Activated CD8-positive, alpha-beta T cell treated with anti-CD3 and anti-CD28 coated beads for 36 hours (primary cell): ENCODE results near the gene NFATC2. TPM values are rescaled to one million over a fixed set of nuclear protein-coding genes. Genes with fewer than 3 reads are reported as not detected.

Experiments
- ATAC-seq: fragments of 200-7000 bp; cut with Tn5 transposase; one replicate; pipeline ENCODE4 v1.10.0; 2021; ENCODE audit warnings: mild to moderate bottlenecking, moderate library complexity
- CTCF ChIA-PET: fragments of 350-600 bp; sonication (Branson Sonifier 250); formaldehyde crosslinking; loops from one replicate; lab custom pipeline; 2021; ENCODE audit warnings: antibody characterized with exemption; lab: Charles Lee
- POLR2A ChIA-PET: fragments of 350-600 bp; sonication (Branson Sonifier 250); formaldehyde crosslinking; loops from one replicate; lab custom pipeline; 2021; ENCODE audit warnings: antibody characterized with exemption; lab: Charles Lee
- DNase-seq: peaks from one replicate; pipeline ENCODE4 v3.0.0-alpha.2; 2020
- H3K27ac Mint-ChIP-seq: one replicate; pipeline ENCODE4 v1.8.0; 2021; ENCODE audit warnings: mild to moderate bottlenecking, mixed read lengths
- H3K27me3 Mint-ChIP-seq: one replicate; pipeline ENCODE4 v1.8.0; 2021; ENCODE audit warnings: mixed read lengths
- H3K36me3 Mint-ChIP-seq: one replicate; pipeline ENCODE4 v1.8.0; 2021; ENCODE audit warnings: low read depth, mixed read lengths
- H3K4me1 Mint-ChIP-seq: one replicate; pipeline ENCODE4 v1.8.0; 2021; ENCODE audit warnings: low read depth, mixed read lengths
- H3K4me3 Mint-ChIP-seq: one replicate; pipeline ENCODE4 v1.8.0; 2021; ENCODE audit warnings: mild to moderate bottlenecking, moderate library complexity, mixed read lengths
- H3K9me3 Mint-ChIP-seq: one replicate; pipeline ENCODE4 v1.8.0; 2021; ENCODE audit warnings: mixed read lengths
- intact Hi-C: fragments of 100-400 bp; cut with micrococcal nuclease; formaldehyde crosslinking; loops from one replicate; pipeline ENCODE4 v1.10.0; 2022
- total RNA-seq, 2 experiments: library from RNA; stranded (reverse); gene quantifications; one replicate each; pipeline ENCODE4 v1.2.3, GENCODE V29; 2021
- TF ChIP-seq, protein P1 (sequence below): fragments of 200-600 bp; IDR thresholded peaks from one replicate; pipeline ENCODE4 v1.8.0; 2022; ENCODE audit warnings: antibody characterized with exemption, mild to moderate bottlenecking

The NFATC2 gene
- total RNA-seq, 2 experiments from 2014 or later: 38.3 to 40.9 TPM

DNA sequence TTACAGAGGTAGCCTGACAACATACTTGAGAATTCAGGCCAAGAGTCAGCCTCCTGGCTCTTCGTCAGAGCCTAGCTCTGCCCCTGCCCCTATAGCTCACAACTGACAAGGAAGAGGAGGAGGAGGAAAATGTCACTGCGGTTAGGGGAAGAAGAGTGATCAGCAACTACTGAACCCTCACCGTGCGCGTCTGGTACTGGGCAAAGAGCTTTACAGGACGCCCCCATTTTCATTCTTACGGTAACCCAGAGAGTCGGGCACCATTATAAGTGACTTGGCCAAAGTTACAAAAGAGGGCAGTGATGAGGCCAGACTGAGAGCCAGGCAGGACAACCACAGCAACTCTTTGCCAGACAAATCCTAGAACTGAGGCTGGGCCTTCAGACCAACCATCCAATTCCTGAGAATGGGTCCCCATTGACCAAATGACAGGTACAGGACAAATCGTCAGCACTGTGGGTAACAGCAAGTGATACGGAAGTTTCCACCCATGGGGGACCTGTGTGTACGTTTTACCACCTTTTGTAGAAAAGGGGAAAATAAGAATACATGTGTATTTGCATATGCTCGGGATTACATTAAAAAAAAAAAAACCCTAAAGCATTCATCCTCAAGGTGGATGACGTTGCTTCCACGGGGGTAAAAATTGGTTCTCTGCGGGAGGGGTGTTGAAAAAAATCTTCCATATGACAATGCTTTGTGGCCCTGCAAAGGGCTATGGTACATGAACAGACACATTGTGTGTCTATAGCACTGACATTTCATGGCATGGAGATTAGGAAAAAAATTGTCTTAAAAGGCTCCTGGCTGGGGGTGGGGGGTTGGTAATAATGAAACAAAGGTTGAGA is 118.0 kb downstream of the NFATC2 start:
- H3K4me1 Mint-ChIP-seq: peaks cover 70% of the 10 kb centered on the region
- H3K9me3 Mint-ChIP-seq: no peaks in the 10 kb centered on the region
- TF ChIP-seq, protein P1, sequence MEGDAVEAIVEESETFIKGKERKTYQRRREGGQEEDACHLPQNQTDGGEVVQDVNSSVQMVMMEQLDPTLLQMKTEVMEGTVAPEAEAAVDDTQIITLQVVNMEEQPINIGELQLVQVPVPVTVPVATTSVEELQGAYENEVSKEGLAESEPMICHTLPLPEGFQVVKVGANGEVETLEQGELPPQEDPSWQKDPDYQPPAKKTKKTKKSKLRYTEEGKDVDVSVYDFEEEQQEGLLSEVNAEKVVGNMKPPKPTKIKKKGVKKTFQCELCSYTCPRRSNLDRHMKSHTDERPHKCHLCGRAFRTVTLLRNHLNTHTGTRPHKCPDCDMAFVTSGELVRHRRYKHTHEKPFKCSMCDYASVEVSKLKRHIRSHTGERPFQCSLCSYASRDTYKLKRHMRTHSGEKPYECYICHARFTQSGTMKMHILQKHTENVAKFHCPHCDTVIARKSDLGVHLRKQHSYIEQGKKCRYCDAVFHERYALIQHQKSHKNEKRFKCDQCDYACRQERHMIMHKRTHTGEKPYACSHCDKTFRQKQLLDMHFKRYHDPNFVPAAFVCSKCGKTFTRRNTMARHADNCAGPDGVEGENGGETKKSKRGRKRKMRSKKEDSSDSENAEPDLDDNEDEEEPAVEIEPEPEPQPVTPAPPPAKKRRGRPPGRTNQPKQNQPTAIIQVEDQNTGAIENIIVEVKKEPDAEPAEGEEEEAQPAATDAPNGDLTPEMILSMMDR: no peak
- peak; percentile 52 for DNase-seq
- peaks cover 56% of the 10 kb centered on the region for H3K36me3 Mint-ChIP-seq
- ChIA-PET CTCF (interaction anchor here (0.7 to 1.3 kb wide), 3 partner anchors 11 to 38 kb away, joined by 3 to 4 read pairs (median 4); no protein-coding TSS in a partner anchor), POLR2A (interaction anchor here (0.8 to 2.5 kb wide), 4 partner anchors 20 to 47 kb away, joined by 3 to 13 read pairs (median 6); no protein-coding TSS in a partner anchor)
- peak overlapping the region; percentile 75 for H3K27ac Mint-ChIP-seq
- peak; percentile 48 for ATAC-seq
- peak overlapping the region; percentile 4 for H3K4me3 Mint-ChIP-seq
- intact Hi-C loops: no loop called here
- no peaks in the 10 kb centered on the region for H3K27me3 Mint-ChIP-seq

DNA sequence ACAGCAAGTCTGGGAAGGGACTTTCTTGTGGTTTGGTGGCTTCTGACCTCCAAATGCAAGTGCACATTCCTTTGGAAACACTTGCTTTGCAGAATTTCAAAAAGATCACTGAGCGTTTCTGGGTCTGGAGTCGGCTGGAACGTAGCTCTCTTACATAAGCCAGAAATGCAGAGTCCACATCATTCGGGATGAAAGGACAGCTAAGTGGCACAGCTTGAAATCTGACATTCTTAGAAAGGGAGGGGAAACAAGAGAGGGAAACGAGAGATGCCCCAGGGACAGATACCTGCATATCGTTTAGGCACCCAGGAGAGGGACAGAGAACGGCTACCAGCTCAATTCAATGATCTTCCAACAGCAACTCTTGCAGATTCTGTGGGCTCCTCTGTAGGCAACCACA is 118.7 kb downstream of the NFATC2 start:
- intact Hi-C loops: no loop called here
- no peaks in the 10 kb centered on the region for H3K9me3 Mint-ChIP-seq
- POLR2A ChIA-PET: interaction anchor here (0.7 to 2.5 kb wide), 6 partner anchors 19 to 118 kb away, joined by 3 to 13 read pairs (median 4); no protein-coding TSS in a partner anchor
- CTCF ChIA-PET: interaction anchor here (0.7 to 1.3 kb wide), 5 partner anchors 10 to 172 kb away, joined by 3 to 4 read pairs (median 4); no protein-coding TSS in a partner anchor
- TF ChIP-seq, protein P1: no peak
- no peaks in the 10 kb centered on the region for H3K27me3 Mint-ChIP-seq
- H3K4me3 Mint-ChIP-seq: peak overlapping the region; percentile 4
- peaks cover 56% of the 10 kb centered on the region for H3K36me3 Mint-ChIP-seq
- no peak for ATAC-seq
- H3K4me1 Mint-ChIP-seq: peaks cover 72% of the 10 kb centered on the region
- DNase-seq: no peak
- H3K27ac Mint-ChIP-seq: peak overlapping the region; percentile 75

DNA sequence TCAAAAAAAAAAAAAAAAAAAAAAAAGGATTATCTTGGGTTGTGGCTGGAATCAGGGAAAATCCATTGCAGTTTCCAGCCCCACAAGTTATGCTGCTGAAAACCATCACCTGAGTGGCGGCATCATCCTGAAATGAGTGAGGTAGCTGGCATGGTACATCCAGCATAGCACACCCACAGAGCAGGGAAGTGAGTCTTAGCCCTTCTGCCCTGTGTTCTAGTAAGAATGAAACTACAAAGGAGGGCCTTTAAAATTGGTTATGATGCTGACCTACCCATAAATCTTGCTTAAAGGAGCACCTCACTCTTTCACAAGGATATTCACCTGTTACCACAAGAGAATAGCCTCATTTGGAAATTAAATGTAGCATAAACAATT is 119.2 kb downstream of the NFATC2 start:
- H3K36me3 Mint-ChIP-seq: peaks cover 53% of the 10 kb centered on the region
- TF ChIP-seq, protein P1: no peak
- H3K4me1 Mint-ChIP-seq: peaks cover 73% of the 10 kb centered on the region
- intact Hi-C loops: no loop called here
- POLR2A ChIA-PET: interaction anchor here (0.7 to 2.5 kb wide), 7 partner anchors 11 to 118 kb away, joined by 3 to 13 read pairs (median 4); no protein-coding TSS in a partner anchor
- H3K9me3 Mint-ChIP-seq: no peaks in the 10 kb centered on the region
- DNase-seq (peak; percentile 54), ATAC-seq (peak; percentile 63)
- H3K27ac Mint-ChIP-seq: peak overlapping the region; percentile 75
- H3K27me3 Mint-ChIP-seq: no peaks in the 10 kb centered on the region
- no peak overlapping the region for H3K4me3 Mint-ChIP-seq
- CTCF ChIA-PET: interaction anchor here (0.7 to 1.5 kb wide), 5 partner anchors 9 to 172 kb away, joined by 3 to 5 read pairs (median 4); no protein-coding TSS in a partner anchor

DNA sequence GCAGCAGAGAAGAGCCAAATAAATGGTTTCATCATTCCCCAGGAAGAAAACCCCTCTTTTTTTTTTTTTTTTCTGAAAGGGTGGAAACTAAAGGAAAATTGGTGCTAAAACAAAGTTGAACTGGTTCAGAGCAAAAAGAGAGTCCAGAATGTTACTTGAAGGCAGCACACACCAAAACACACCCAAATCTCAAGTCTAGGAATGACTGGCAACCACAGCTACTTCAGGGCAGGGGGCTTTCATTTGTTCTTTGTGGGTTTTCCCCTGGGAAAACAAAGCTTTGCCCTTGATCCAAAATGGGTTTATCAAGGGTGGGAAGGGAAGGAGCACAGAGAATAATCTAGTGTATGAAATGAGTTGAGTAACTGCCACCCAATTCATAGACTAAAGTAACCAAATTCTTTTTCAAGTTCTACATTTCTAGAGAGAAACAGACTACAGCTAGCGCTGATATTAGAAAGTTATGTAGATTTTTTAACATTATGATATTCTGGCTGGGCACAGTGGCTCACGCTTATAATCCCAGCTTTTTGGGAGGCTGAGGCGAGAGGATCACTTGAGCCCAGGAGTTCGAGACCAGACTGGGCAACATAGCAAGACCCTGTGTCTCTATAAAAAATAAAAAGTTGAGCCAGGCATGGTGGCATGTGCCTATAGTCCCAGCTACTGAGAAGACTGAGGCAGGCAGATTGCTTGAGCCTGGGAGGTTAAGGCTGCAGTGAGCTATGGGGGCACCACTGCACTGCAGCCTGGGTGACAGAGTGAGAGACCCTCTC is 119.8 kb downstream of the NFATC2 start:
- H3K4me3 Mint-ChIP-seq: no peak overlapping the region
- intact Hi-C loops: no loop called here
- no peaks in the 10 kb centered on the region for H3K9me3 Mint-ChIP-seq
- peaks cover 47% of the 10 kb centered on the region for H3K36me3 Mint-ChIP-seq
- no peak for ATAC-seq
- H3K27ac Mint-ChIP-seq: peak overlapping the region; percentile 64
- CTCF ChIA-PET: interaction anchor here (0.9 to 1.5 kb wide), 2 partner anchors 36 to 50 kb away, joined by 3 to 5 read pairs; no protein-coding TSS in a partner anchor
- no peaks in the 10 kb centered on the region for H3K27me3 Mint-ChIP-seq
- POLR2A ChIA-PET: interaction anchor here (0.6 to 2.5 kb wide), 7 partner anchors 11 to 109 kb away, joined by 3 to 13 read pairs (median 4); no protein-coding TSS in a partner anchor
- DNase-seq: no peak
- peaks cover 72% of the 10 kb centered on the region for H3K4me1 Mint-ChIP-seq
- TF ChIP-seq, protein P1: no peak
